ENCODE data around the gene DNMT3A.

GRCh38 chr2:25358249-25358815, 16.6 kb upstream of the DNMT3A start:
- TF ChIP-seq TAF1 (IDR thresholded peaks at IDR 0.05; ENCODE audit: low read depth, low read length): no peak
- no peak for TF ChIP-seq POLR2A (IDR thresholded peaks at IDR 0.05; ENCODE audit: low read depth, low read length)
- TF ChIP-seq POLR2AphosphoS5 (IDR thresholded peaks at IDR 0.05; ENCODE audit: low read depth, low read length): no peak
- no peak for TF ChIP-seq SPI1 (IDR thresholded peaks at IDR 0.05; ENCODE audit: low read depth, low read length)
- no peak for TF ChIP-seq PAX5 (IDR thresholded peaks at IDR 0.05; ENCODE audit: insufficient read depth, low read length, severe bottlenecking)

Data from GM12891 (cell line).